Activated CD8-positive, alpha-beta memory T cell treated with anti-CD3 and anti-CD28 coated beads, Interleukin-2, amount 50 U/mL, for 1 hour (primary cell): ENCODE data around the gene PTGES2.

Experiments
- DNase-seq: peaks from one replicate; pipeline ENCODE4 v3.0.0-alpha.2; 2020; ENCODE audit errors: extremely low read depth

The PTGES2 gene

GRCh38 chr9:128127568-128127989, at the start of gene PTGES2:
TSS of gene PTGES2 (minus strand) at chr9:128127729. CDS start at chr9:128127717, 12 bp downstream.
- peak; percentile 32 for DNase-seq

GRCh38 chr9:128175726-128176125, 48.2 kb upstream of the PTGES2 start:
- no peak for DNase-seq

- DNase-seq, result no peak
These were observed 47.6 kb upstream of the PTGES2 start for GRCh38 chr9:128175102-128175563.

- no peak for DNase-seq
These were observed 46.5 kb upstream of the PTGES2 start for GRCh38 chr9:128174062-128174461.

GRCh38 chr9:128169925-128170324, 42.4 kb upstream of the PTGES2 start:
- DNase-seq, result no peak

- DNase-seq, result no peak
These were observed 42.0 kb upstream of the PTGES2 start for GRCh38 chr9:128169492-128169891.

GRCh38 chr9:128168731-128169308, 41.3 kb upstream of the PTGES2 start:
- DNase-seq, result no peak

- no peak for DNase-seq
These were observed 39.7 kb upstream of the PTGES2 start for GRCh38 chr9:128167209-128167608.

- DNase-seq, result no peak
These were observed 38.6 kb upstream of the PTGES2 start for GRCh38 chr9:128166169-128166568.

GRCh38 chr9:128164307-128164885, 36.9 kb upstream of the PTGES2 start:
- DNase-seq, result no peak

GRCh38 chr9:128163523-128164306, 36.2 kb upstream of the PTGES2 start:
- no peak for DNase-seq

- DNase-seq, result no peak
These were observed 35.5 kb upstream of the PTGES2 start for GRCh38 chr9:128163027-128163515.

GRCh38 chr9:128162215-128163026, 34.9 kb upstream of the PTGES2 start:
- DNase-seq, result no peak

GRCh38 chr9:128161215-128161902, 33.8 kb upstream of the PTGES2 start:
- no peak for DNase-seq

- DNase-seq, result no peak
These were observed 33.1 kb upstream of the PTGES2 start for GRCh38 chr9:128160603-128160987.

- DNase-seq, result peak; percentile 76
These were observed 32.5 kb upstream of the PTGES2 start, which contains the start of gene BBLN for GRCh38 chr9:128159784-128160602. TSS of gene BBLN (plus strand) at chr9:128160265. CDS start at chr9:128160408, 143 bp downstream.

- no peak for DNase-seq
These were observed 31.9 kb upstream of the PTGES2 start for GRCh38 chr9:128159522-128159783.

- DNase-seq, result no peak
These were observed 28.4 kb upstream of the PTGES2 start for GRCh38 chr9:128155736-128156500.

GRCh38 chr9:128153947-128154695, 26.6 kb upstream of the PTGES2 start:
- DNase-seq, result no peak
